Esophagus squamous epithelium (tissue), 4 donors: Measurements from ENCODE around the gene DDAH1.

Experiments used
- CTCF ChIP-seq, 6 experiments: fragments of 450-650 bp in 4 of 6; fragments of 200-600 bp in 2 of 6; sonication (generic) in 2 of 6; IDR thresholded peaks; one replicate each; pipeline ENCODE4 v1.5.1; 2016 to 2019; ENCODE audit warnings: antibody characterized with exemption in 6 of 6, mild to moderate bottlenecking in 4 of 6, moderate library complexity in 4 of 6
- POLR2A ChIP-seq, 4 donors: fragments of 450-650 bp; IDR thresholded peaks; one replicate each; pipeline ENCODE4 v1.6.1; 2017; ENCODE audit warnings: antibody characterized with exemption in 4 of 4, mild to moderate bottlenecking in 4 of 4, moderate library complexity in 3 of 4

- TF ChIP-seq CTCF (IDR thresholded peaks at IDR 0.05) = no peak
- TF ChIP-seq POLR2A (IDR thresholded peaks at IDR 0.05) = no peak
Measured at GRCh38 chr1:85454214-85454613, 10.7 kb downstream of the DDAH1 start.
